Hepatocyte (in vitro differentiated cells): Measurements from ENCODE around the gene LMF1.

Experiments
- CTCF ChIP-seq: fragments of 200-600 bp; sonication (generic); IDR thresholded peaks from 2 replicates; pipeline ENCODE4 v1.5.1; 2016; ENCODE audit warnings: antibody characterized with exemption, mild to moderate bottlenecking; ENCODE audit not compliant: poor library complexity
- EZH2 ChIP-seq: fragments of 200-600 bp; sonication (generic); IDR thresholded peaks from 2 replicates; pipeline ENCODE4 v1.6.1; 2016; ENCODE audit warnings: antibody characterized with exemption, mild to moderate bottlenecking, borderline replicate concordance

- no peak for TF ChIP-seq CTCF
- TF ChIP-seq EZH2: no peak
Observed at GRCh38 chr16:825341-826061, 145.3 kb downstream of the LMF1 start.
